NCI-H226 (cell line): ENCODE data around the gene IAPP.
"Not testable (repeated sequence)": the region's sequence is repeated elsewhere in the genome, so short reads cannot be mapped to it uniquely, and the experiment has no call there.

Experiments used
- DNase-seq: peaks from one replicate; pipeline ENCODE4 v3.0.0-alpha.2; 2015

The IAPP gene

DNA sequence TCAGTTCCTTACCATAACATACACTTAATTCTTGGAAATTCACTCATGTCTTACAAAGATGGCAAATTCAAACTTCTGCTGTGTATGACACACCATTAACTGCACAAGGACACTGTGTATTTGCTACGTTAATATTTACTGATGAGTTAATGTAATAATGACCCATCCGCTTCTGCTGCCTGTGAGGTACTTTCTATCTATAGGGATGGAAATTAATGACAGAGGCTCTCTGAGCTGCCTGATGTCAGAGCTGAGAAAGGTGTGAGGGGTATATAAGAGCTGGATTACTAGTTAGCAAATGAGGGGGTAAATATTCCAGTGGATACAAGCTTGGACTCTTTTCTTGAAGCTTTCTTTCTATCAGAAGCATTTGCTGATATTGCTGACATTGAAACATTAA is at the start of gene IAPP:
Gene IAPP, plus strand, starts transcription at position 301 of the 400 bp plus-strand sequence. CDS start 450 bp downstream, outside the sequence.
- no peak for DNase-seq

DNA sequence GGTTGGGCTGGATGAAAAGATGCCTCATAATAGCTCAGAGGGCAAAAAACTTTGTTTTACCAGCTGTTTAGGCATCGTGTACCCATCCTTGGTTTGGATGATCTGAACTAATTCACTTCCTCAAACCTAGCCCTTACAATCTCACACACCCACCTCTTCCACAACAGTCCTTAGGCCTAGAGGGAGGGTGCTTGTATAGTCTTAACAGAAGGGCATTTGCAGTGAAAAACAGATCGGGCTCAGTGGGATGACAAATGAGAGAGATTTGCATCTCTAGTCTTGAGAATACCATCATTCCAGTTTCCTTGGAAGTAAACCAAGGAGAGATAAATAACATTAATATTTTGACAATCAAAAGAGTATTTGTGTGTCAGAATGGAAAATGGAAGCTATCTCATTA is 49.0 kb upstream of the IAPP start:
- DNase-seq: no peak

DNA sequence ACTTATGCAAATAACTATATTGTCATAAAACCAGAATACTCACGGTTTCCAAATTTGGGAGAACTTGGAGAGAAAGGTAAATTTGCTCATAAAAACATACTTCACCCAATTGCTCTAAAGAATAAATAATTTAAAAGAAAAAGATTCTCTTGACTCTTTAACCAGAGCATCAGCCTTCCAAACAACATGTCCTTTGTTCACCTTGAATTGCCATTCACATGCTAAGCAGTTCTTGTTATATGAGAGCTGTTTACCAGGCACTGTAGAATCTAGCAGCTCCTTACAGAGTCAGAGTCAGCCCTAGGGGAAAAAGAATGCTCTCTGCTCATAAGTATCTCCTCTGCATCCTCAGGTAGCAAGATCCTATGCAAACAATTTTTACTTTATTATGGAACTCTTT is 48.2 kb upstream of the IAPP start:
- no peak for DNase-seq

DNA sequence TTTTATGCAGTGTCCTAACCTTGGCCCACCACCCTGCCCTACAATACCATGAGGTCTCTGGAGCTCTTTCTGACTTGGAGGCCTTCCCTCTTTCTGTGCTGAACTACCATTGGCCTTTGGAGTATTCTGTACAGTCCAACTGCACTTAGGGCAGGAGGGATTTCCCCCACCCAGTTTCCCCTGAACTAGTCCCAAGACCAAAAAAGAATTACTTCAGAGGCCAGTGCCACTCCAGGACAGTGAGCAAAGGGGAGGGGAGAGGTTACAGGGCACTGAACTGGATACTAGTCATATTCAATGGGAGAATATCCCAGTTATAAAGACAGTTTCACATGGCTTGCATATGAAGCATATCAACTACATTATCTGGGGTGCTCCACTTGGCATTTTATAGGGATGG is 44.1 kb upstream of the IAPP start:
- DNase-seq: no peak

DNA sequence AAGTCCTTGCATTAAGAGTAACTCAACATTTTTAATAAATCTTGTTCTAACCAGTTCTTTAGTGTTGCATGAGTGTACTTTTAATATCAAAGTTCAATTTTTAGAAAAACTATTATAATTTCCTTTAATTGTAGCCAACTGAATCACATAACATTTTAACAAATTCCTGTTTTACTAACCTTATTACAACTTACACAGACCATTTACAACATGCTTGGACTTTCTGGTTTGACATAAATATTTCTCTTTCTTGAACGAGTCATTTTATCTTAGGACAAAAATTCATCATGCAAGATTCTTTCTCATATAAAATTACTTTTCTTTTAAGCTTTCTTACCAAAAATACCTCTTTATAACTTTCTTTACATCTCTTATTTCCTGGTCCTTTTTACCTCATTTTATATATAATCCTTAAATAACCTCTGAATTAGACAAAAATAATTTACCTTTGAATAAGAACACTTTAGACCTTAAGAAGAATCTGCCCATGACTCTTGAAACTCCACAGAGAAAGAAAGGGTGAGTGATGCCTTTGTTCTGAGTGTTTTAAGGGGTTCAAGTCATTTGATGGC is 41.9 kb upstream of the IAPP start:
- DNase-seq: no peak

DNA sequence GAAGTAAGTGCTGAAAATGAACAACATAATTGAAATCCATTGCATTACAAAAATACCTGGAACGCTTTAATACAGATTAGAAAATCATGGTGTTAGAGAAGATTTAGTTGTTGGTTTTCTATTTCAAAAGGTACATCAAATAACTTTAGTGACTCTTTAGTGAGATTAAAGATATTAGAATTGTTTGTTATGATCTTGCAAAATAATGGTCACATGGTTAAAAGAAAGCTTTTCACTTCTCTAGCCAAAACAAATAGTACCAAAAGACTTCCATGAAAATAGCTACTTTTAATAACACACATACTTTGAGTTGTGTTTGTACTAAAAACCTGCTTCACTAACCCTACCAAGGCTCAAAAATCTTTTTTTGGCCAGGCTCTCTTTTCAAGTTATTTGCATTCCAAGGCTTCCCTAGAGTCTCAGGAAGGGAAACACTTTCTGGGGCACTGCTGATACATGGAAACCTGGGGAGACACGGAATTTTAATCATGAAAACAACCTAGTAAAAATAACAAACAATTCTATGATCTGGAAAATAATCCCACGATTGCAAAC is 37.9 kb upstream of the IAPP start, which contains the start of gene SLCO1A2:
Gene SLCO1A2, minus strand, starts transcription at position 147 of the 555 bp plus-strand sequence. CDS start 270 bp downstream, outside the sequence.
- no peak for DNase-seq

DNA sequence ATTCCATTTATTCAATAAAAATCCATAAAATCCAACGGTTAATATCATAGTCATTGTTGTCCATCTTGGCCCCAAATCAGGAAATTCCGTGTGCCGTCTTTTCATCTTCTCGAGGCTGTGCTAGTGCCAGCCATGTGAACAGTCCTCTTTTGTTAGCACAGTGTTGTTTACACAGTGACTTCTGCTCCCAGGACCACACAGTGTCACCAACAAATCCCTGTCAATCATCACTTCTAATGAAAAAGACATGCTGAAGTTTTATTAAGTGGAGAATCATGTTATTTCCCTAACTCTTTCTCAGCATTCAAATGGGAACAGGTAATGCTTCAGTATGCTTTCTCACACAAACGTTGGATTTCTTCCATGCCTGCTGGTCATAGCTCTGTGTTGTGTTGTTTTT is 36.0 kb upstream of the IAPP start:
- DNase-seq: no peak

DNA sequence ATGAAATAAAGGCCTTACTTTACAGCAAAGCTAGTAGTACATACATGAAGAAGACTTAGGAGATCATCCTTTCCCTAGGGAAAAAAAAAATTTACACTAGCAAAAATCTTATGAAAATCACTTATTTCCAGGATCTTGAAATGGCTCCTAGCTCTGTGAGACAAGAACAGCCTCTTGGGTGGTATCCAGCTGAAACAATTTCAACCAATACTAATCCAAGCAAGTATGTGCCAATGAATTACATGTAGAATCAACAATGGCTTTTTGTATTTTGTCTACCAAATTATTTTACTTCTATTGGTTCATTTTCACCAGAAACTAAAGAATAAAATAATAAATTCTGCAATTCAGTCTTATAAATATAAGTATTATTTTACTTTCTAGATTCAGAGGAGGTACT is 35.2 kb upstream of the IAPP start:
- no peak for DNase-seq

DNA sequence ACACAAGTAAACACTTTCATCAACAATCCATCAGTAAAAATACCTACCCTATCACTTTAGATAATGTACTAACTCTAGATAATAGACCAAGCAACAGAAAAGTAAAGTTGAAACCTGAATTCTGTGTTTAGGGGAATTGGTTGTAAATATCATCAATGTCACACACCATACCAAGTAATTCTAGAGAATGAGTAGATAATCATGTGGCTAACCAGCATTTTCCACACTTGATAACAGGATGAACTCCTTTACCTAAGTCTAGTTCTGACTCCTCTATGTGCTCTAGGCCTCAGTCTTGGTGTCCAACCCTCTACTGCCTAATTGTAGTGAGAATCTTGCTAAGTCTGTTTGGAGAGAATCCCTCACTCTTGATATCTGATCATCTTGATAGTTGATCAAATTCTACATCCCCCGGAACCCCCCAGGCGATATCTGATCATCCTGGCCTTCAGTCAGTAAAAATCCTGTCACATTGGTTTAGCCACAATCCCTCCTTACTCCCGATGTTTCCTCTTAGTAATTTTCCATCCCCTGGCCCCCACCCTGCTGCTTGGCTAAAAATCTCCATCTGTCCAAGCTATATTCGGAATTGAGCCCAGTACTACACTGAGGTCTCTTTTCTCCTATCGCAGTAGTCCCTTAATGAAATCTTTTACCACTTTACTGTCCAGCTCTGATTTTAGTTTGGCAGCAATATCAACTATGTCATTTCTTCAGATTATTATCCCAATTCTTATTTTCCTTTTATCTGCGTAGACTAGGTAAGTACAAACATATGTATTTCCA is 34.5 kb upstream of the IAPP start:
- no peak for DNase-seq

DNA sequence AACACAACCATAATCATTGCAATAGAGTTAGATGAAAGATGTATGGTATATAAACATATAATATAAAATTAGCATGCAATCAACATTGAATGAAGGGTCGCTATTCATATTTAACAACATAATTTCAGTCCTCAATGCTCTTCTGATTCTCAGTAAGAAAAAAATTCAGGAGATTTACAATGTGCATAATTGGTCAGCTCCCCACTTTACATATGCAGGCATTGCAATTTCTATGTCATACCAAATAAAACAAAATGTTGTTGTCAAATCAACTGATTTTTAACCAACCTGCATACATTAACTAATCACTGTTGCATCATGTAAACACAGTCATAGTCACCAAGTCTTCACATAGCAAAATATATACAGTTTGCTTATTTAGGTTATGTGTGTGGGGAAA is 32.8 kb upstream of the IAPP start:
- no peak for DNase-seq

DNA sequence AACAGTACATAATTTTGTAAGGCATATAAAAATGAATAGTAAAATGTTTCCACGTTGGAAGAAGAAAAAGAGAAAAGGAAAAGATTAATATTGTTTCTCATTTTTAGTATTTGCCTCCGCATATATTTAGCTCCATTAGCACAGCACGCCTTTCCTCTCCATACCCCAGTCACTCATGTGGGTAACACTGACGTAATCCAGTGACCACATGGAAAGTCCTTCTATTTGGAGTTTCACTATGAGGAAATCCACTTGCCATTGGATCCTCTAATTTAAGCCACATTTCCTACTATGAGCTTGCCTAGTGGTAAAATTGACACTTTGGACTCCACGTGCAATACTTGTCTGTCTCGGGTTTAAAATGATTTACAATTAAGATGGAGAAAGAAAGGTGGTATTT is 32.3 kb upstream of the IAPP start:
- no peak for DNase-seq

DNA sequence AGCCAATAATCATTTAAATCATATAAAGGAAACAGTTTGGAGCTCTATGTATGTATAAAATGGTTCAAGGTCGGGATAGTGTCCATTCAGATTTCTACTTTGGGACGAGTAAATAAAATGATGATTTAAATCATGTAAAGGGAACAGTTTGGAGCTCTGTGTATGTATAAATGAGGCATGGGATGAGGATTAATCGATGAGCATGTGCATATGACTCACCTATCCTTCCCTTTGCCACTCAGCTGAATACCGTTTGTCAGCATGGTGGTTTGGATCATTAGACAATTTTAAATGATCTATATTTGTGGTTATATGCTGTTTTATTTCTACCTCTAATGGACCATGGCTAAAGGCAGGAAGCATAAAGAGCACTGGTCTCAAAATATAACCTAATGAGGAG is 30.9 kb upstream of the IAPP start:
- DNase-seq: no peak

DNA sequence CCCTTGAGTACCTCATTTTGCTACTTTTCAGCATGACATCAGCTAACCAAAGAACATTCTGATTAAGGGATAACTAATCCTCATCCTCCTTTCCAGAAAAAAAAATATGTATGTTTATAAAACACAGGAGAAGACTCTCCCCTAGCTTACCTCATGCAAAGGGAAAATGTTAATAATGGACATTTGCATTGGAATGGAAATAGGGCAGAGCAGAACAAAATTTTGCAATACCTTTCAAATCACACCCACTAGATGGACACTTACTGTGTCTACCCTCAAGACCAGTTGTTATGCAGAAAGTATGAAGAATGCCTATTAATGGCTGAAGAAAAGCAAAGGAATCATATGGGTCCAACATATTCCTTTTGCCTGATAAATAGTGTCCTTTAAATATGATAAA is 29.1 kb upstream of the IAPP start:
- no peak for DNase-seq

DNA sequence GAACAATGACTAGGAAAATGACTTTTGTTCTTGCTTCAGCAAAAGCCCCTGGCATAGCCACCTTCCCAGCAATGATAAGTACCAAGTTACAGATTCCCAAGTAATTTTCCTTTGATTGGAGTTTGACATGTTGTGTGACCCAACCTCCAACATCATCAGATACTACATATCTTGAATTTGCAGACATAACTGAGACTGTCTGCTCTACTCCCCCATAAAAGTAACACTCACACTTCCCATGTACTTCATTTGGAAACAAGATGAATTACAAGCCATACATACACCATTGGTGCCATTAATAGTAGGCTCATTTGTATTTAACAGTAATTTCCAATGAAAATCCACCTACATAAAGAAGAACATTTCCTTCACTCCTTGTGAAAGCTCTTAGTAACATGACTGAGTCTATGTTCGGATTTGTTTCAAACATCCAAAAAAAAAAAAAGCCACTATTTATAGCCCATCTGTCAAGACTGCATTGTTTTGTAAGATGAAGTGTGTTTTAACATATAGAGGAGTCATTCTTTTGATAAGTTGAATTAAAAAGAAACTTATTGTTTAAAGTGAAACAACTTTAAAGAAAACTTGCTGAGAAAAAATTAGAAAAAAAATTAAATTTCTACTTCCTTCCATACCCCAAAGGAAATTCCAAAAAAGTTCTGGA is 26.0 kb upstream of the IAPP start:
- DNase-seq: no peak

DNA sequence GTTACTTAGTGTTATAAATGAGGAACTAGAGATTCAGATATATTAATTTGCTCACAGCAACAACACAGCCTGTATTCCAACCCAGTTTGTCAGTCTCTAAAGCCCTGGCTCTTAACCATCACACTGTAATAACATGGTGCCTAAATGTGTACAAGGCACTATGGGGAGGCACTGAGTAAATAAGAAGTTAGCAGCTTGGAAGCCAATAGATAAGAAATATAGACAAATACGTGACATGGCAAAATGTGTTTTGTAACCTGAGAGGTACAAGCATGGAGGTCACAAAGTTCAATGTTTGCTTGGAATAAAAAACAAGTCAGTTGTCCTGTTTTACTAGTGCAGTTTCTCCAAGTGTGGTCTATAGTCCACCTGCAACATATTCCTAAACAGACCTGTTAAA is 21.7 kb upstream of the IAPP start:
- DNase-seq: no peak

DNA sequence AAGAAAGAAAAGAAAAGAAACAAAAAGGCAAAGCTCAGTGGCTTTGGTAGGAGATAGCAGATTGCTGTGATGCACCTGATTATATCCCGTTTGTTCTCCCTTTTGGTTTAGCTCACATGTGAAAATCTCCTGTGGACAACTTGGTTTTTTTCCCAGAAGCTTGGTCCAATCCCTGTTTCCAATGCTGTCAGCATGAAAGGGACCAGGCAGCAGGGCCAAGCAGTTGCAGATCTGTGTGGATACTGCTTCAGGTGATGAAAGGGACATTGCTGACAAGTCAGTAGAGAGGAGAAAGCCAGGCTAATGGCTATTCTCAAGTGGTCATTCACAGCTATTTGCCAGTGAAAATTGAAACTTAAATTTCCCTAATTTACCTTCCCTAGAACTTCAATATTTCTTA is 19.2 kb upstream of the IAPP start:
- no peak for DNase-seq

DNA sequence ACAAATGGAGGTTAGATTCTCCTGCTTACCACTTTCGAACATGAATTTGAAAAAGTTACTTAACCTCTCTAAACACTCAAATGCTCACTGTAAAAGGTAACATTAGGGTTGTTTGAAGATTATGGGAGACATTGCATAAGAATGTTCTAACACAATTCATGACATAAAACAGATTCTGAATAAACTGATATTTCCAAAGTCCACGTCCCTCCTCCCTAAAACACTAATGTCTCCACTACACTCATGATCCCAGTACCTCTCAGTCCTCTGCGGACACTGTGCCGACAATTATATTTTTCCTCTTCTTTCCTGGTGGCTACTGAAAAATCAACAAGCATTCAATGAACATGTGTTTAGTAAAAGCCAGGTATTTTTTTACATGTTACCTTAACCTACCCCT is 18.8 kb upstream of the IAPP start:
- DNase-seq: no peak

DNA sequence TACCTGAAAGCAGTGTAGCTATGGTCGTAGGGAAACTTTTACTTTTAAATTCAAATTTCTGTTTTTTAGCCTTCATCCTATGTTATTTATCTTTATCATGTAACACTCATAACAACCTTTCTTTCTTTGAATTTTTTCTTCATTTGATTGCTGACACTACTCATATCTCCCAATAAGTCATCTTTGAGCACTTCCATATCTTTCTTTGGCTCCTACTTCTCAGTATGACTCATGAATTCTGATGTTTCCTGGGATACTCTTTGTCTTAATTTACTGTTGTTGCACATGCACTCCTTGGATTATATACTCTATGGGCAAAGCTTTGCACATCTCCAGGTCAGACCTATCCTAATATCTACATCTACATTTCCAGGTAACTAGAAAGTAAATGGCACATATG is 18.1 kb upstream of the IAPP start:
- DNase-seq: peak; percentile 36

DNA sequence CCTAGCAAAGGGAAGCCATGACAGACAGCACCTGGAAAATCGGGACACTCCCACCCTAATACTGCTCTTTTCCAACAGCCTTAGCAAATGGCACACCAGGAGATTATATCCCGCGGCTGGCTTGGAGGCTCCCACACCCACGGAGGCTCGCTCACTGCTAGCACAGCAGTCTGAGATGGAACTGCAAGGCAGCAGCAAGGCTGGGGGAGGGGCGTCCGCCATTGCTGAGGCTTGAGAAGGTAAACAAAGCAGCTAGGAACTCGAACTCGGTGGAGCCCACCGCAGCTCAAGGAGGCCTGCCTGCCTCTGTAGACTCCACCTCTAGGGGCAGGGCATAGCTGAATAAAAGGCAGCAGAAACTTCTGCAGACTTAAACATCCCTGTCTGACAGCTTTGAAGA is 12.1 kb upstream of the IAPP start:
- not testable (repeated sequence) for DNase-seq

DNA sequence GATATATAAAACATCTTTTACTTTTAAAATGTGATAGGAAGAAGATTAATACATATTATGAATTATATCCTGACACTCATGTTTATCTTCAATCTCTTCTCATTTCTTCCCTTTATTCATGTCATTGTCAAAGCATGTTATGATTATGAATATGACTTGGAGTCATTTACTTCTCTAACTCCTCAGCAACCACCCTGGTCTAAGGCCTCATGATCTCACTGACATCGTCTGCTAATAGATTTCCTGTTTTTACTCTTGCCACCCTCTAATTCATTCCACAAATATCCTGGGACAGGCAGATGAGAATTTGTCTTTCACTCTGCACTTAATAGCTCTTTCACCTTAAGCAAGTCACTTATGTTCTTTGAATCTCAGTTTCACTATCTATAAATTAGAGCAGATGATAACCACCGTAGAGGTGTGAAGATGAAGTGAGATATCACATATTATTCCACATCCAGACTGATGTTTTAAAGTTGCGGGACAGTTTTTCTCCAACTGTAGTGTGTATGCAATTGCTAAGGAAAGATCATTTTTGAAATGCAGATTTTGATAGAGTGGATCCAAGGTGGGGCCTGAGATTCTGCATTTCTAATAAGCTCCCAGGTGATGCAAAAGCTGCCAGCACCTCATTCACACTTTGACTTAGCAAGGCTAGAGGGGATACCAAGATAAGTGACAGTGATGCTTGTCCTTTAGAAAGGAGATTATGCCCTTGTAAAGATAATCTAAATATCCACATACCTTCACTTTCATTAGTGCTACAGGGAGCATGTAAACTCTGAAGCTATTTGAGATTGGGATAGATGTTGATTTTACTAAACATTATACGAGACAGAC is 3.3 kb upstream of the IAPP start:
- no peak for DNase-seq

DNA sequence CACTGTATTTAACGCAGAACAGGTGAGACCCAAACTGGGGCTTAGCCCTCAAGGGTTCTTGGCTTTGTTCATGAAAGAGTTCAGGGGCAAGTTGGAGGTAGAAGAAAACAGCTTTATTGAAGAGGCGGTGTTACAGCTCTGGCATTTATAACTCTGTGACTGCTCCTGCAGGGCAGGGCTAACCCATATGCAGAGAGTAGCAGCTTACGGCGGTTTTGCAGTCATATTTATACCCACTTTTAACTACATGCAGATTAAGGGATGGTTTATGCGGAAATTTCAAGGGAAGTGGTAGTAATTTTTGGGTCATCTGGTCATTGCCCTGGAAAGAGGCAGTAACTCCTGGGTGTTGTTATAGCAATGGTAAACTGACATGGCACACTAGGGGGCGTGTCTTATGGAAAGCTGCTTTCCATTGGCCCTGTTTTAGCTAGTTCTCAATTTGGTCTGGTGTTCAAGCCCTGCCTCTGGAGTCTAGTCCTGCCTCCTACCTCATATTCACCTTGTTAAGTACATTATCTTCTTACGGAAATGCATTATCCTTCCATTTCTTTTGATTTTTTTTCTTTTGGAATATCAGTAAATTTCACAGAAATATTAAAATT is 1.8 kb upstream of the IAPP start:
- no peak for DNase-seq

DNA sequence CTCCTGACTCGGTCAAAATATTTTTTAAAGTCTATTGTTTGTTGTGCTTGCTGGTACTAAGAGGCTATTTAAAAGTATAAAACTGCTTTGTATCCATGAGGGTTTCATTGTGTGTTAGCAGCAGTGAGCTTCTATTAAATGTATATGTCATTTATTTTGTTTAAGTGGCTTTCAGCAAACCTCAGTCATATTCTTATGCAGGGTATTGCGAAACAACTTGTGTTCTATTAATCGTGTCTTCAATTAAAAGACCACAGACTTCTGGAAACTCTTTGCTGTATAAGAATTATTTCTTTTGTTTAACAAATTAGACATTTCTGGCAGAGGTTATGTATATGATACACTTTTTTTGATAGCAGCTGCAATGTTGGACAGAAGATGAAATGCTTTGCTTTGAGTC is 6.5 kb downstream of the IAPP start:
- no peak for DNase-seq

DNA sequence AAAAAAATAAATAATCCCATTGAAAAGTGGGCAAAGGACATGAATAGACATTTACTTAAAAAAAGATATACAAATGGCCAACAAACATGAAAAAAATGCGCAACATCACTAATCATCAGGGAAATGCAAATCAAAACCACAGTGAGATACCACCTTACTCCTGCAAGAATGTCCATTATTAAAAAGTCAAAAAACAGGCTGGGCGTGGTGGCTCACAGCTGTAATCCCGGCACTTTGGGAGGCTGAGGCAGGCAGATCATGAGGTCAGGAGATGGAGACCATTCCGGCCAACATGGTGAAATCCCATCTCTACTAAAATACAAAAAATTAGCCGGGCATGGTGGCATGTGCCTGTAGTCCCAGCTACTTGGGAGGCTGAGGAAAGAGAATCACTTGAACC is 8.6 kb downstream of the IAPP start:
- DNase-seq: not testable (repeated sequence)
